ENCODE results near the gene CCL16.
"Not testable (repeated sequence)": the region's sequence is repeated elsewhere in the genome, so short reads cannot be mapped to it uniquely, and the experiment has no call there.

CCL16 gene, protein sequence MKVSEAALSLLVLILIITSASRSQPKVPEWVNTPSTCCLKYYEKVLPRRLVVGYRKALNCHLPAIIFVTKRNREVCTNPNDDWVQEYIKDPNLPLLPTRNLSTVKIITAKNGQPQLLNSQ

DNA sequence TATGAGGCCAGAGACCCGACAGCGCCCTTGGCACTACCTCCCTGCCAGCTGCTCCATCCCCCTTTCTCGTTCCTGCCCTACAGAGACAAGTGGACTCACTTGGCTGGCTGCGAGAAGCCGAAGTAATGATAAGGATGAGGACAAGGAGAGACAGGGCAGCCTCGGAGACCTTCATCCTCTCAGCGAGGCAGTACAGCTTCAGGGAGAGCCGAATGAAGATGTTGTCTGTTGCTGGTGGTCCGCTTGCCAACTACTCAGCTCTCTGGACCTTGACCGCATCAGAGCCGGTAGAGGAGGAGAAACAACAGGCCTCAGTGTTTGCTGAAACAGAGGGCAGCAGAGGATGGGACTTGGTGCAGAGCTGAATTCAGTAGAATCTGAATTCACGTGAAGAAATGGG, at the start of gene CCL16:
TSS of gene CCL16 (minus strand) at position 252 of the 400 bp plus-strand sequence. CDS start at position 175, 77 bp downstream.
- no peak for DNase-seq (ENCODE audit: low read depth in 2 of 2)

DNA sequence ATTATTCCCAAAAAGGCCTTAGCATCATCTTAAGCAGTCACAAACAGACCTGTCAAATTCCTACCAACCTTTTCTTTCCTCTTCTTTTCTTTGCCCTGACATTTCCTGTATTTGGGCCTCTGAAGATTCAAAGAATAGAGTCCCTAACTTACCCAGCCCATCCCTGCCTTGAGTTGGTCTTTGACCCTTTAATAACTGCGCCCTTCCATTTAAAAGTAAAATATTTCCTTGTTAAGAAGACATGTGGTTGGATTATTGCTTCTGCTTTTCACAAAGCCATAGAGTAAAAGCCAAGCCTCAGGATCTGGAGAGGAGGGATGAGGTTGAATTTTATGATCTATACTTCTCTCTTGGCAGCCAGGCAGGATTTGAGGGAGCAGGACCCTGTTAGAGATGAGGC, 49.7 kb upstream of the CCL16 start:
- no peak for DNase-seq (ENCODE audit: low read depth in 2 of 2)

DNA sequence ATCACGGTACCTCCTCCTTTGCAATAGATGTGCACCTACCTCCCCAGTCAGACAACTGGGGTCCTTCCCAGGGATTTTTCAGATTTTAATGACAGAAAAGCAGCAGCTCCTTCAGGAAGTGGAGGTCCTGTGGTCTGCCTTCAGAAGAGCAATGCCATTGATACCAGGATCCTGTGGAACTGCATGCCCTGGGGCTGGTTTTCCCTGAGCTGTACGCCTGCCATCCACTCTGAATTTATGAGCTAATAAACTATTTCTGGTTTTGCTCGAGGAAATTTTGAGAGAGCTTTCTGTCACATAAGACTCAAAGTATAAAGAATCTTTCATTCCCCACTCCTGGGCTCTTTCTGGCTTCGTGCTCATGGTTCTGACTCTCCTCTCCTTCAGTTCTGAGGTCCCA, 46.5 kb upstream of the CCL16 start:
- no peak for DNase-seq (ENCODE audit: low read depth in 2 of 2)

DNA sequence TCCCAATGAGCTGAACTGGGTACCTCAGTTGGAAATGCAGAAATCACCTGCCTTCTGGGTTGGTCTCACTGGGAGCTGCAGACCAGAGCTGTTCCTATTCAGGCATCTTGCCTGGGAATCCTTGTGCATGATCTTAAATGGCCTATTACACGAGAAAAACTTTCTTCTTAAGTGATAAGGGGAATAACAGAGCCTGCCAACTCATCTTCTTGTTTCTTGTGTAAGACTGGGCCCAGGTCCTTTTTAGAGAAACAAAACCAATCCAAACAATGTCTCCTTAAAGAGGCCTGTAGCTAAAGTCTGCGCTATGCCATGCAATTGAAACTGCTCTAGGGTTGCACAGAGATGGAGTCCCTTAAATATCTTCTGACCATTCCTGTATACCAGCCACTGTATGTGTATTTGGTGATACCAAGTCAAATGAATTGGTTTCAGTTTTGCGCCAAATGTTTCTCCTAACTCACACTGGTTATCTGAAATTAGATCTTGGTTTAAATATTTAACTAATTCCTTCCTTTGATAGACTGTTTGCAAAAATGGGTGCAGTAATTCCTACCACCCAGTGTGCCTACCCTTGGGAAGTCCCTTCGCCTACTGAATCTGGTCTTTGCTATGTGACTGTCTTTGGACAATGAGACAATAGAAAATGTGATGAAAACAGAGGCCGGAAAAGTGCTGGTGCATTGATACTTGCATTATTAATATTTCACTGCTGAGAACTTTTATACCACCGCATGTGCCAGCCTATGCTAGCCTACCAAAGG, 43.0 kb upstream of the CCL16 start:
- no peak for DNase-seq (ENCODE audit: low read depth in 2 of 2)

DNA sequence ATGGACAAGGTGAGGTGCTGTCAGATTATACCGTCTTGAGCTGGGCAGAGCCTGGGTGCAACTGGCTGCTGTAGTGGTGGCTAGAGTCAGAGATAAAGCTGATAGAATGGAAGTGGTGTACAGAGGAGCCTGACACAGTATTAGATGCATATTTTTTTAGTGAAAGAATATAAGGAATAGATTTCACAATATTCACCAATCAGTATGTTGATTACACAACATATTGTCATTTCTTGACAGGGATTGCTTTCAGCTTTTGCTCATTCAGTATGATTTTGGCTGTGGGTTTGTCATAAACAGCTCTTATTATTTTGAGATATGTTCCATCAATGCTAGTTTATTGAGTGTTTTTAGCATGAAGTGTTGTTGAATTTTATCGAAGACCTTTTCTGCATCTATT, 38.1 kb upstream of the CCL16 start:
- DNase-seq (ENCODE audit: low read depth in 2 of 2) = no peak

DNA sequence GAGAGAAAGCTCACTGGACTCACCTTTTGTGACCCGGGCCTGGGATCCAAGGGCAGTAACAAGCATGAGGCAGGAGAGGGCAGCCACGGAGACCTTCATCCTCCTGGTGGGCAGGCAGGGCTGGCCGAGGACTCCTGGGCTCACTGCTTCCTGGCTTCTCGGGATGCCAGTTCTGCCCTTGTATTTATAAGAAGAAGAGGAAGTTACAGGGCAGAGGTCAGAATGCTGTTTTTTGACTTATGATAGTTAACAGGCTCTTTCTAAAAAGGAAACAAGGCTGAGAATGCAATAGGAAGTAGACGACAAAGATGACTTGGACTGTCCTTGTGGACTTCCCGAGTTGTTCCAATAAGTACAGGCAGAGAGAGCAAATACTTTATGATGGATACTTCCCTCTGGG, 36.5 kb upstream of the CCL16 start, which contains the start of gene CCL23:
TSS of gene CCL23 (minus strand) at position 174 of the 400 bp plus-strand sequence. CDS start at position 99, 75 bp downstream.
- no peak for DNase-seq (ENCODE audit: low read depth in 2 of 2)

DNA sequence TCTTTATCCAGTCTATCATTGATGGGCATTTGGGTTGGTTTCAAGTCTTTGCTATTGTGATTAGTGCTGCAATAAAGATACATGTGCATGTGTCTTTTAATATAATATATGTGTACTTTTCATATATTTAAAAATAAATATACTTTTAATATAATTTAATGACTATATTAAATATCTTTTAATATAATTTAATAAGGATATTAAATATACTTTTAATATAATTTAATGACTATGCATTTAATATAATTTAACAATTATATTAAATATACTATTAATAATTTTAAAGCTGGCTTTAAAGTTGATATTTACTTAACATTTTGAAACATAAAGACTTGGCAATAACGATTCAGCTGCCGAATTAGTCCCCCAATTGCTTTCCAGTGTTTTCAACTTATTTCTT, 35.3 kb upstream of the CCL16 start:
- DNase-seq (ENCODE audit: low read depth in 2 of 2) = no peak

DNA sequence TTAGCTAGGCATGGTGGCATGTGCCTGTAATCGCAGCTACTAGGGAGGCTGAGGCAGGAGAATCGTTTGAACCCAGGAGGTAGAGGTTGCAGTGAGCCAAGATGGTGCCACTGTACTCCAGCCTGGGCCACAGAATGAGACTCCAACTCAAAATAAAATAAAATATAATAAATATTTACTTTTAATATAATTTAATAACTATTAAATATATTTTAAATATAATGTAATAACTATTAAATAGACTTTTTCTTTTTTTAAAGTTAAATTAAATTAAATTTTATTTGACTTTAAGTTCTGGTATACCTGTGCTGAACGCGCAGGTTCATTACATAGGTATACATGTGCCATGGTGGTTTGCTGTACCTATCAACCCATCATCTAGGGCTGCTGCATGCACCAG, 34.6 kb upstream of the CCL16 start:
- DNase-seq (ENCODE audit: low read depth in 2 of 2) = not testable (repeated sequence)

DNA sequence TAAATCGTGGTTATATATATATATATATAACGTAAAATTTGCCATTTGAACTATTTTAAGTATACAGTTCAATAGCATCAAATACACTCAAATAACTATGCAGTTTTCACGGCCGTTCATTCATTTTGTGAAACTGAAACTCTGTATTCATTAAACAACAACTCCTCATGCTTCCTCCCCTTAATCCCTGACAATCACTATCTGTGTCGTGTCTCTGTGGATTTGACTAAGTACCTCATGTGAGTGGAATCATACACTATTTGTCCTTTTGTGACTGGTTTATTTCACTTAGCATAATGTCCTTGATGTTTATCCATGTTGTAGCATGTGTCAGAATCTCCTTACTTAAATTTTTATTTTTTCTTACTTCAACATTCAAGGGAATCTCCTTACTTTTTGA, 33.6 kb upstream of the CCL16 start:
- no peak for DNase-seq (ENCODE audit: low read depth in 2 of 2)

DNA sequence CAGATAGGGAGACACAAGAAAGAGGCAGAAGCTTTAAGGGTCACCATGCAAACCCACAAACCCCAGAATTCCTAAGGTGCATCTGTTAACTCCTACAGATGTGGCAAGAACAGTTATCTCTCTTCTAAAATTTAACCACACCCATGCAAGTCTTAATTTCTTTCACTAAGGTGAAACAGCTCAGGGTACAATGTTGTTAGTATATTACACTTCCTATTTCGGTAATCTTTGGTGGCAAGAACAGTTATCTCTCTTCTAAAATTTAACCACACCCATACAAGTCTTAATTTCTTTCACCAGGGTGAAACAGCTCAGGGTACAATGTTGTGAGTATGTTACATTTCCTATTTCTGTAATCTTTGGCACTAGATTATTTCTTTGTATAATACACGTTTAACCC, 29.9 kb upstream of the CCL16 start:
- DNase-seq (ENCODE audit: low read depth in 2 of 2) = no peak

DNA sequence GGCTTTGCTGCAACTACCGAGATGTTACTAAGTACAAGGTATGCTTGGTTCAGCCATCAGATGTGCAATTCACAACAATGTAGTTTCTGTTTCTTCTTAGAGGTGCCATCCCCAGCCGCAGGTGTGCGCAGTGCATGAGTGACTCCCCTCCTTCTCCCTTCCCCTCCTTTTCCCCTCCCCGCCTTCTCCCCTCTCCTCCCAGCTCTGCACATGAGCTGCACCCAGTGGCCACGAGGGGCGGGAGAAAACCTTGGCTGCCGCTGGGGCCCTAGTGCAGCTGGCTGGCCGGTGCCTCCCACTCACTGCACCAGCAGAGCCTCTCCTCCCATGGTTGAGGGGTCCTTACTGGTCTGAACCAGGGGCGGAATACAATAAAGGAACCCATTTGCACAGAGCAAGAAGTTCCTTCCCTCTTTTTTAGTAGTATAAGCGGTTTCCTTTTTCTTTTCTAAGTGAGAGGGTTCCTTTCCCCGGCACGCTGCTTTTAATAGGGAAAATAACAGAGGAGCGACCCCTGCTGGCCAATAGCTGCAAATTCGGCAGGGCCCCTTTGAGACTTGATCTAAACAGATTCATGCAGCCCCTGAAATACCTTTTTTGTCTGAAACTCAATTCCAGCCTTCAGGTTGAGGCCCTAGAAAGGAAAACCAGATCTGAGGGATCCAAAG, 27.8 kb upstream of the CCL16 start:
- no peak for DNase-seq (ENCODE audit: low read depth in 2 of 2)

DNA sequence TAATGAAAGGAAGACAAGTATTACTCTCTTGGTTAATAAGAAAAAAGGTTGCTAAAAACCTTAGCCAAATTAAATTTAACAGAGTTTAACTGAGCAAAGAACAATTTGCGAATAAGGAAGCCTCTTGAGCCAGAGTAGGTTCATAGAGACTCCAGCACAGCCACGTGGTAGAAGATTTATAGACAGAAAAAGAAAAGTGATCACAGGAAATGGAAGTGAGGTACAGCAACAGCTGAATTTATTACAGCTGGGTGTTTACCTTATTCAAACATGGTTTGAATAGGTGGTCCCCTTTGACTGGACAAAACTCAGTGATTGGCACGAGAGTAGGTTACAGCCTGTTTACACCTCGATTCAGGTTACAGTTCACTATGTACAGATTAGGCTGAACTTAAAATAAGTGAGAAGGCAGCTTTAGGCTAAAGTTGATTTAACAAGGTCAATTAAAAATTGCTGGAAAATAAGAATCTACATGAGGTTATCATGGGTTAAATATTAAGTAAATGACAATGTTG, 23.4 kb upstream of the CCL16 start:
- DNase-seq (ENCODE audit: low read depth in 2 of 2) = no peak

DNA sequence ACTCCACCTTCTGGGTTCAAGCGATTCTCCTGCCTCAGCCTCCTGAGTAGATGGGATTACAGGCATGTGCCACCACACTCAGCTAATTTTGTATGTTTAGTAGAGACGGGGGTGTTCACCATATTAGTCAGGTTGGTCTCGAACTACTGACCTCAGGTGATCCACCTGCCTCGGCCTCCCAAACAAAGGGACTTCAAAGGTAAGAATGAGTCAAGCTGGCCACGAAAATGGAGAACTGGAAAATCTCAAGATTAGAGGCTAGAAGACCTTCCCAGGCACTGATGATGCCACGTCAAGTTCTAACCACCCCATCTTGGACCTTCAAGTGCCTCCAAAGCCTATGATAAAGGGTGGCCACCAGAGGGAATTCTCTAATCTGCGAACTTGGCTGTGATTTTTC, 21.3 kb upstream of the CCL16 start:
- DNase-seq (ENCODE audit: low read depth in 2 of 2) = no peak

DNA sequence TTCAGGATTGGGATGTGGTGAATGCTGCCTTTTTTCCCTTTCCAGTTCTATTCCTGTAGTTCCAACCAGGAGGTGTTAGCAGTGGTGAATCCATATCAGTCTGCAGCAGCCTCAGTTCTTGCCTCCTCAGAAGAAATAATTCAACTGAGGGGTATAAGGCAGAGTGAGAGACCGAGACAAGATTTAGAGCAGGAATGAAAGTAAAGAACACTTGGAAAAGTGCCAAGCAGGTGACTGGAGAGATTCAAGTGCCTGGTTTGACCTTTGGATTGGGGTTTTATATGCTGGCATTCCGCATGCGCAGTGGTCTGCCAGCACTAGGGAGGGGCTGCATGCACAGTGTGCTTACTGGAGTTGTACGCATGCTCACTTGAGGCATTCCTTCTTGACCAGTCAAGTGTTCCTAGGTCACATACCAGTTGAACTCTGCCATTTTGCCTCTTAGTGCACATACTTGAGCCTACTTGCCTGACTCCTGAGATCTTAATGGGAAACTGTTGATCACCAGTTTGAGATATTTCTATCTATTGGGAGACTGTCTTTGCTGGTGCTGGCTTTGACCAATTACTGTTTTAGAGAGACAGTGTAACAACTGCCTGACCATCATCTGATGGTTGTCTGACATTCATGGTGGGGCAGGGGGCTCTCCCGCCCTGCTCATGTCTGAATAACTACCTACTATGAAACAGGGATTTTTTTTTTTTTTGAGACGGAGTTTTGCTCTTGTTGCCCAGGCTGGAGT, 20.7 kb upstream of the CCL16 start:
- no peak for DNase-seq (ENCODE audit: low read depth in 2 of 2)

DNA sequence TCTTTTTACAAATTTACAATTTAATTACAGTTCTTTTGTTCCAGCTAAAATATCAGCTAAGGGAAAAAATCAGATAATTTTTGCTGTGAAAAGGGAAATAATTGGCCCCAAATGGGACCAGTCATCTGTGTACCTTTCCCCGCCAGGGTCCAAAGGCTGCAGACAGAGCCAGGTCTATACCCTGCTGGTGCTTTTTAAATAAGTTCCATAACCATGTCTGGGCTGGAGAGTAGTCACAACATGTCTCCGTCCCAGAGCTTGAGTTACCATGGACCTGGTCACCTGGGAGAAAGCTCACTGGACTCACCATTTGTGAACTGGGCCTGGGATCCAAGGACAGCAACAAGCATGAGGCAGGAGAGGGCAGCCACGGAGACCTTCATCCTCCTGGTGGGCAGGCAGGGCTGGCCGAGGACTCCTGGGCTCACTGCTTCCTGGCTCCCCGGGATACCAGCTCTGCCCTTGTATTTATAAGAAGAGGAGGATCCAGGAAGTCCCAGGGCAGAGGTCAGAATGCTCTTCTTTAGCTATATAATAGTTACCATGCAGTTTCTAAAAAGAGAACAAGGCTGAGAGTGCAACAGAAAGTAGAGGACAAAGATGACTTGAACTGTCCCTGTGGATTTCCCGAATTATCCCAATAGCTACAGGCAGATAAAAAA, 19.9 kb upstream of the CCL16 start, which contains the start of gene CCL15:
TSS of gene CCL15 (minus strand) at position 444 of the 662 bp plus-strand sequence. CDS start at position 383, 61 bp downstream.
- no peak for DNase-seq (ENCODE audit: low read depth in 2 of 2)

DNA sequence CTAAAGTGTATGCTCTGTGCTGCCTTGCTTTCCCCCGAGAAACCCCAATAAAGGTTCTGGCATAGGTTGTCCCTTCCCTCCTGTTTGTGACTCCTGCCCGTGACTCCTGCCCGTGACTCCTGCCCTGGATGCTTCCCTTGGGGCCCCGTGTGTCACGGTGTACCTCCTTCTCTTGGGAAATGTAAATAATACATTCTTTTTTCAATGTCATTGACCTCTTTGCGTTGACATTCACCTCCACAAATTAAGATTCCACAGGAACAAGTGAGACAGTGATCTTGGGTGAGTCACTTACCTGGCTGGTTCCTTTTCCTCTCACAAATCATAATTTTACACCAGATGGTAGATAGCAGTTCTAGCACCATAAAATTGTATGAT, 19.4 kb upstream of the CCL16 start:
- DNase-seq (ENCODE audit: low read depth in 2 of 2) = no peak

DNA sequence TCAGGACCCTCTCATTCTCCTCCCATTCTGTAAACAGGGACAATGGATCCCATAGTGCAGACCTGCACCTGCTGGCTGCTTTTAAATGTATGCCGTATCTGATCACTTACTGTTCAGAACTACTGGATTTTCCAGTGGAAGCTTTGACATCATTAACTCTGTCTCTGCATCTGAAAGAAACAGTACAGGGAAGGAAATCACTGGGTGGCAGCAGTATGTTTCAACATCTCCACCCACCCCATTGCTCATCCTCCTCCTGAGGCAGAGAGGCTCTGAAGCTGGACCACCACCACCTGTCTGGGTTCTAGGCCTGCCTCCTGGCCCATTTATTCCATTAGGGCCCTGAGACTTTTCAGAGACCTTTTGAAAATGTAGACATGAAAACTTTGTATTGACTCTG, 17.5 kb upstream of the CCL16 start:
- no peak for DNase-seq (ENCODE audit: low read depth in 2 of 2)

DNA sequence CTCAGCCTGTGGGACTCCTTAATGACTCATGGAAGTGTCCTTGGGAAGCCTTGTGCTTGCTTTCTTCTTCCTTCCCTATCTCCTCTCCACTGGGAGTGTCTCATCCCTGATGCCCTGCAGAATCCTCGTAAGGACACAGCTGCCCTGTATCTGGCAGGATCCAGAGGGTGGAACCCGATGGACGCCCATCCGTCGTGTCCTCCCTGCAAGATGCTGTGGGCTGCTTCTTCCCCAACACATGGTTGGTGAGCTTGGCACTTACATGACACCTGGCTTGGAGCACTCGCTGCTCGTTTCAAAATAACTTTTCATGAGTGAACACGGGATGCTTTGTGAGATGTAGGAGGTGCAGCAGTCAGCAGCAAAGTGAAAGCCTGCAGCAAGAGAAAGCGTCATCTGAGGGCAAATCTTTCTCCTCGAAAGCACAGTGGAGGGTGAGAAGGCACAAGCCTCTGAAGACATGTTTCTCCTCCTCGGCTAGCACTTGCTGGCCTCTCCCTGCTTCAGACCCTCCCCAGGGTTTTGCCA, 16.8 kb upstream of the CCL16 start:
- no peak for DNase-seq (ENCODE audit: low read depth in 2 of 2)

DNA sequence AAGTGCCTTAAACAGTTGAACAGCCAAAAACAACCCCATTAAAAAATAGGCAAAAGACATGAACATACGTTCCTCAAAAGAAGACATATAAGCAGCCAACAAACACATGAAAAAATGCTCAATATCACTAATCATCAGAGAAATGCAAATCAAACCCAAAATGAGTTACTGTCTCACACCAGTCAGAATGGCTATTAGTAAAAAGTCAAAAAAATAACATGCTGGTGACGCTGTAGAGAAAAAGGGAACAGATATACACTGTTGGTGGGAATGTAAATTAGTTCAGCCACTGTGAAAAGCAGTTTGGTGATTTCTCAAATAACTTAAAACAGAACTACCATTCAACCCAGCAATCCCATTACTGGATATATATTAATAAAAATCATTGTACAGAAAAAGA, 14.0 kb upstream of the CCL16 start:
- DNase-seq (ENCODE audit: low read depth in 2 of 2) = not testable (repeated sequence)

DNA sequence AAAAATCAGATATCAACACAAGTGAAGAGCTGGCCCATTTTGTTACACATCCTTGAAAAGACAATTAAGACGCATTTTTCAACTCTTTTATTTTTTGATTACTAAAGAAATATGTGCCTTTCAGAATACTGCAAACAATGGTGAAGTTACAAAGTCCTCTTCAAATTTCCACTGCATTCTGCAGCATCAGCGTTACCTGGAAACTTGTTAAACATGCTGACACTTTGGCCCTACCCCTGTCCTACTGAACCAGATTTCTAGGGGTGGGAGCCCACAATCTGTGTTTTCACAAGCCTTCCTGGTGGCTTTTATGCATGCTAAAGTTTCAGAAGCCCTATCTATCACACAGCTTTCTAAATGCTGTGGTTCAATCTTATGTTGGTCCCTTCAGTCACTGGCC, 9.8 kb upstream of the CCL16 start:
- no peak for DNase-seq (ENCODE audit: low read depth in 2 of 2)

DNA sequence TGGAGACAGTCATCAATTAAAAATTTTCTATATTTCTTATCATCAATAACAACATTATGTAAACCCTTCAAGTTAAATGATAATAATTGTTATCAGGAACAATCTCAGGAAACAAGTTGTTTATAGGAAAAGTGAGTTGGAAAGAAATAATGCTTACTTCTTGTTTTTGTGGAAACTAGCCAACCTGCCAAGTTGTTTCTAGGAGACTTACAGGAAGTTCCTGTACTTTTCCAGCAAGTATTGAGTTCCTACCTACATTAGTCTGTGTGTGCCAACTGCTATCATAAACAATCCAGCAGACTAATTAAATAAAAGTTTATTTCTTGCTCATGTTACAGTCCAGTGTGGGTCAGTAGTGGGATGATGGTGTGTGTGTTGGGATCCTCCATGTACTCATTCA, 6.9 kb upstream of the CCL16 start:
- DNase-seq (ENCODE audit: low read depth in 2 of 2) = no peak

All from activated CD4-positive, alpha-beta T cell treated with anti-CD3 and anti-CD28 coated beads for 24 hours (primary cell).